Measurements from ENCODE around the gene PDE7B.

The PDE7B gene

DNA sequence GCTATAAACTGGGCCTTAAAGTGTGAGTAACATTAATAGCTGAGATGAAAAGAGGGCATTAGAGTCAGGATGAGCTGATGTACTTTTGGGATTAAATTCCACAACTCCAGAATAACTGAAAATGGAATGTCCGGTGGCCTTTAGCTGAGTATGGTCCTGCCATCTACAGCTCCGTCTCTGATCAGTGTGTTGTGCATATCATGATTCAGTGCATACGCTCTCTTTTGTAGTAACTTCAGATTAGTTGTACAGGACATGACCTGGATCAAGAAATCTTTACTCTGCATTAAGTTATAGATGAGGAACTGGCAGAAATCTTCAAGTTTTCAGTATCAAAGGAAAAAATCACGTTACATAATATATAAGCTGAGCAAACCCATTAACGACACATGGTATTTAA, 306.2 kb downstream of the PDE7B start:
- no peak for DNase-seq

DNA sequence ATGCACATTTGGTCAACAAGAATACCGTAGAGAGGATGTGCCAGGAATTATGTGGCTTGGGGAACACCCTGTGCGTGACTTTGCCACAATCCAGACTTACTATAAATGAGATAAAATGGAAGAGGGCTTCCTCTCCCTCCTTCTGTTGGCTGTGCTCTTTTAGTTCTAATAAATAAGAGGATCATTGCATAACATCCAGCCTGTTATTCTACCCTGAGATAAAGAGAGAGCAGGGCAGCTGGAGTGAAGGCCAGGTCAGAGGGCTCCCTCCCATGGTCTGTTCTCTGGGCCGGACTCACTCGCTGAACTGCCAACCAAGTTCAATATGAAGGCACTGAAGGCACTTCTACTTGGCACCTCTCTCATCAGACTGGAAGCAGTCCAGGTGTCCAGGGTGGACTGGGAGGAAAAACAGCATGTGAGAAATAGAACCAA, 306.9 kb downstream of the PDE7B start:
- DNase-seq, result no peak

DNA sequence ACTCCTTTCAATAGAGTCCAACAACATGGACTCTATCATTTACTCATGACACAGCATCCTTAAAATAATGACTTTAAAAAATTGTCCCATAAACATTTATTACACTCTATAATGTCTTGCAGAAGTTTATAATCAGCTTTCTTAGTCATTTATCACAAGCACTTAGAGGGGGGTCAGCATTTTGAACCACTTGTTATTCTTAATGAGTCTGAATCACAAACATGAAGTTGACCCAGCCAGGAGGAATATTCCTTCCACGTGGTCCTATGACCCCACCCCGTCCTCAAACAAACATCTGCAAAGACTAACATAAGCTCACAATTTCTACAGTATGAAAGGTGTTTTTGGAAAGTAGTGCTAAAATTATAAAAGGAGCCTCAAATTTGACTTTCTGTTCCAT, 307.5 kb downstream of the PDE7B start:
- no peak for DNase-seq

DNA sequence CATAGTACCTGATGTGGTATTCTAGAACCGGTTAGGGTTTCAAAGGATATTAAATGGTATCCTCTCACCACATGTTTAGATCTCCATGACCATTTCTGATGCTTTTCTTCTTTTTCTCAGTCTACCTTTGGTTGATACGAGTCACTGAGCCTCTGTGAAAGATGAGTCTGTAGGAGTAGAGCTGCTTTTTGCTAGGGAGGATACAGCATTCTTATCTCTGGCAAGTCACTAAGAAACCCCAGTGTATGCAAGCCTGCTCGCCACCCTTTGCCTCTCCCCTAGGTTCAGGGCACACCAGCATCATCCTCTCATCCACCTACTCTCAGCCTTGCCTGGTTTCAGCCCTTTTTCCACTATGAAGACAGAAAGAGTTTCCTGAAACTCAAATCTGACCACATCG, 308.7 kb downstream of the PDE7B start:
- DNase-seq, result no peak

DNA sequence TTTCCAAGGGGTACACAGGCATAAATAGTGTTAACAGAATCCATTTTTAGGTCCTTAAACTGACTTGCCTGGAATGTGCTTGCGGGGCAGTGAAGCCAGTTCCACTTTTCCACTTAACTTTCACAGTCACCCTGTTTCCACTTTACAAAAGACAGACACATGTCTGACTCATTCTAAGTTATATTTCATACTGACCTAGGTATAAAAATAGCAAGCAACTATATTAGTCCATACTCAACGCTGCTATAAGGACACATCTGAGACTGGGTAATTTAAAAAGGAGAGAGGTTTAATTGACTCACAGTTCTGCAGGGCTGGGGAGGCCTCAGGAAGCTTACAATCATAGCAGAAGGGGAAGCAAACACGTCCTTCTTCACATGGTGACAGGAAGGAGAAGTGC, 310.4 kb downstream of the PDE7B start:
- DNase-seq, result no peak

DNA sequence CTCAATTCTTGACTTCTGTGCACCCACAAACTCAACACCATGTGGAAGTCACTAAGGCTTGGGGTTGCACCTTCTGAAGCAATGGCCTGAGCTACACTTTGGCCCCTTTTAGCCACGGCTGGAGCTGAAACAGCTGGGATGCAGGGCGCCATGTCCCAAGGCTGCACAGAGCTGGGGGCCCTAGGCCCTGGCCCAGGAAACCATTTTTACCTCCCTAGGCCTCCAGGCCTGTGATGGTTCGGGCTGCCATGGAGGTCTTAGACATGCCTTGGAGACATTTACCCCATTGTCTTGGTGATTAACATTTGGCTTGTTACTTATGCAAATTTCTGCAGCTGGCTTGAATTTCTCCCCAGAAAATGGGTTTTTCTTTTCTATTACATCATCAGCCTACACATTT, 311.8 kb downstream of the PDE7B start:
- no peak for DNase-seq

DNA sequence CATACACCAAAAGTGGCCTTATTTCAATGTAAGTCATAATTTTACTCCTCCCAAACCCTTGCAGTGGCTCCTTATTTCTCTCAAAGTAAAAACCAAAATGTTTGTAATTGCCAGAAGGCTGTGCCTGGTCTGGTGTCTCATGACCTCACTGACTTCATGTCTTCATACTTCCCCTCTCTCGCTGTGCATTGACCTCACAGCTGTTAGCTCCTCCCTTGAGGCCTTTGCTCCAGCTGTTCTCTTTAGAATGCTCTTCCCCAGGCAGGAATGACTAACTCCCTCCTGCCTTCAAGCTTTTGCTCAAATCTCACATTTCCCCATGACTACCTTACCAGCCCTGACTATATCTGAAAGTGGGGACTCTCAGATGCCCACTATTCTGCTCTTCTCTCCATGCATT, 315.3 kb downstream of the PDE7B start:
- no peak for DNase-seq

DNA sequence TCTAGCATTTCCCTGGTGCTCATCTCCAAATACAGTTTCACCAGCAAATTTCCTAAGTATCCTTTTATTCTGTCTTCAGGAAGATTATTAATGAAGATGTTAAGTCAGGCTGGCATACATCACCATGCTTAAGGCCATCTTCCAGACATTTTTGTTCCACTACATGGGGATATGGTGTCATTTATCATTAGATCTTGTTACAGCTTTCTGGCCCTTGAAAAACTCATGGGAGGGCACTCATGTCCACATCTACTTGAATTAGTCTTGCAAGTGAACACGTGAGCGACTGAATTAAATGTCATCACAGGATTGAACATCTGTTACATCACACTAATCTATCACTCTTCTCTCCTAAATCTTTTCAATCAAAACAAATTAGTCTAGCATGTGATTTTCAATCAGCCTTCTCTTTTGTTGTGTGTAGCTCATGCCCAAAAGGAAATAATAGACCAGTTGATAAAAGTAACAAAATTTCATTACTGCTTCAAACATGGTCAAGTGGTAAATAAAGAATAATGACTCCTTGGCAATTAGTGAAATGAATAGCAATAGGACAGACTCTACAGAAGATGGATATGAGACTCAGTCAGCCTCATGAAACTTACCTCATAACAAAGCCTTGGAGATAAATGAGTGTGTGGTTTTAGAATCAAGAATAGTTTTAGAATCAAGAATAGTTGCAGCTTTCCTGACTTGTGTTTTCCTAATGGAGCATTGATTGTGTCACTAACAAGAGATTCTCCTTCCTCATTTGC, 318.1 kb downstream of the PDE7B start:
- DNase-seq, result no peak

DNA sequence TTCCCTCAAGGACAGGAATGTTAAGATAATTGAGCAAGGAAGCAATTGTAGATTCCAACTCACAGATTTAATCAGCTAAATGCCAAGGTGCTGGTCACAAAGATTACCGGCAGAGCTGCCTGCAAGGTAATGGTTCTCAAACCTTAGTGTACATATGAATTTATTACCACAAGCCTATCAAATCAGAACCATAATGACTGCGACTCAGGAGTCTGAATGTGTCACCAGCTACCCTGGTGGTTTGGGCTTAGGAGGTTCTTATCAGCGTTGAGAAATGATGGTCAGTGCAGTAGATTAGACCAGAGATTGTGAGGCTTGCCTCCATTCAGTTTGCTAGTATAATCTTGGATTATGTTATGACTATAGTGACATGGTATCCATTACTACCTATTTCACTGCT, 319.7 kb downstream of the PDE7B start:
- DNase-seq, result no peak

DNA sequence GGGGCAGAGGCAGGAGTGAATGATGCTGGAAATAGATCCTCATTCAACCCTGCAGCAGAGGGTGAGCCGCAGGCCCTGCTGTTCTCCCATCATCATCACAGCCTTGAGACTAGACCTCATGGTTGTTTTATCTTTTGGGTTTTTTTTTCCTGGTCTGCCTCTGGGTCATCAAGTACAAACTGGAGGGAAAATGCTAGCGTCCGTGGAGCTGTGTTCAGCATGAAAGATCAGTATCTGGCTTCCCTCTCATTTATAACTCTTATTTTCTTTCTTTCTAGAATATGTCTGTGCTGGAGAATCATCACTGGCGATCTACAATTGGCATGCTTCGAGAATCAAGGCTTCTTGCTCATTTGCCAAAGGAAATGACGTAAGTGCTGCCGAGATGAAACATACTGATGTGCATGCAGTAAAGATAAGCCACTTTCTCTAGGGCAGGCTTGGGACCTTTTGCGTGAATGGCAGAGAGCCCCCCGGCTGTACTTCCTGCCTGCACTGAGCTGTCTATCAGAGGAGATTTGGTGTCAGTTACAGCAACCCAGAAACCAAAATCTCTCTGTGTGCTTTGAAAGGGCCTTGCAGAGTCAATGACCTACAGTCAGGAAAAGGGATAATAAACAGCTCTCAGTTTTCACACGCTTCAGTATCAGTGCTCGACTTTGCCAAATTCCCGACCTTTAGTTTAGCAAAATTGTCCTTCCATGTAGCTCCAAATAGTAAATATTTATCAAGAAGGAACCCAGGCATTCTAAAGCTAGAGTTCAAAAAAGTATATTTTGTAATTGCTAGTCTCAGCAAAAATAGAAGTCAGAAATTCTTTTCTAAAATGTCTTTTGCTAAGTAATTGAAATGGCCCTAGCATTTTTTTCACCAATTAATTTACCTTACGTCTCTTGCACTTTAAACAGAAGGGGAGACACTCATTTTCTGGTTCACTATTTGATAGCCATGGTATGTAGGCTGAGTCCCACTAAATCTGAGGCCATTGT, 322.3 kb downstream of the PDE7B start:
- no peak for DNase-seq

DNA sequence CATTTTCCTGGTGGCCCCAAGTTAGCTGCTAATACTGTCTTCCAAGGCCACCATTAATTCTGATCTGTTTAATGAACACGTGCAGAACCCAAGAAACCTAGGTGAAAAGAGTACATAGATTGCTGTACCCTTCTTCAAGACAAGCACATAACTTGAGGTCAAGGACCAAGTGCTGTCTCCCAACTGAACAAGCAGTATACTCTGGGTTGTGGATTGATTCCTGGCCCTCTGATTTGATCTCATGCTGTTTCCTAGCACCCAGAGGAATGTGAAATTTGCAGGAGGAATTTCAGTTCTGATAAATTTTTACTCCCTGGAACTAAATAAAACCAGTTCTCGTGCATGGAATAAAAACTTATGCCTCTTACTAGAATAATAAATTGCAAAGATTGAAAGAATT, 323.0 kb downstream of the PDE7B start:
- no peak for DNase-seq

DNA sequence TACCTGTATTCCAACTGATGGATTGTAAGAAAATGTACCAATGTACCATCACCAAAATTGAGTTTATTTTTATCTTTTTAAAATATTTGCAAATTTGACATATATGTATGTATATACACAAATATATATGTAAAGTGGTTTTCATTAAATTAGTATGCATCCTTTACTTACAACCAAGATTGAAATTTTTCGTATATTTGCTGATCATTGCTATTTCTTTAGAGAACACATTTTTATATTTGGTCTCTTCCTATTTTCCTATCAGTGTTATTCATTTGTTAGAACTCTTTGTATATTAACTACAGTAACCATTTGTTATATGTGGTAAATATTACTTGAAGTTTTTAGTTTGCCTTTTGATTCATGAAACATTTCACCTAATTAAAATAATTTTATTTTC, 324.4 kb downstream of the PDE7B start:
- no peak for DNase-seq

DNA sequence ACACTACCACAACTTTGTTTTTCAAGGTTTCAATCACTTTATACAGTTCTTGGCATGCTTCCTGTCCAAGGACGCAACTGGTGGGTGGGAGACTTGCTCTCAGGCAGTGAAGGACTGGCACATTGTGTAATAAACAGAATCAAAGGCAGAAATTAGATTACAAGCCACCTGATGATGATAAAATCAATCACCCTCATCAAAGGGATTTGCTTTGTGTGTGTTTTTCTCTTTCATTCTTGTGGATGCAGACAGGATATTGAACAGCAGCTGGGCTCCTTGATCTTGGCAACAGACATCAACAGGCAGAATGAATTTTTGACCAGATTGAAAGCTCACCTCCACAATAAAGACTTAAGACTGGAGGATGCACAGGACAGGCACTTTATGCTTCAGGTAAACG, 327.2 kb downstream of the PDE7B start:
- DNase-seq, result no peak

DNA sequence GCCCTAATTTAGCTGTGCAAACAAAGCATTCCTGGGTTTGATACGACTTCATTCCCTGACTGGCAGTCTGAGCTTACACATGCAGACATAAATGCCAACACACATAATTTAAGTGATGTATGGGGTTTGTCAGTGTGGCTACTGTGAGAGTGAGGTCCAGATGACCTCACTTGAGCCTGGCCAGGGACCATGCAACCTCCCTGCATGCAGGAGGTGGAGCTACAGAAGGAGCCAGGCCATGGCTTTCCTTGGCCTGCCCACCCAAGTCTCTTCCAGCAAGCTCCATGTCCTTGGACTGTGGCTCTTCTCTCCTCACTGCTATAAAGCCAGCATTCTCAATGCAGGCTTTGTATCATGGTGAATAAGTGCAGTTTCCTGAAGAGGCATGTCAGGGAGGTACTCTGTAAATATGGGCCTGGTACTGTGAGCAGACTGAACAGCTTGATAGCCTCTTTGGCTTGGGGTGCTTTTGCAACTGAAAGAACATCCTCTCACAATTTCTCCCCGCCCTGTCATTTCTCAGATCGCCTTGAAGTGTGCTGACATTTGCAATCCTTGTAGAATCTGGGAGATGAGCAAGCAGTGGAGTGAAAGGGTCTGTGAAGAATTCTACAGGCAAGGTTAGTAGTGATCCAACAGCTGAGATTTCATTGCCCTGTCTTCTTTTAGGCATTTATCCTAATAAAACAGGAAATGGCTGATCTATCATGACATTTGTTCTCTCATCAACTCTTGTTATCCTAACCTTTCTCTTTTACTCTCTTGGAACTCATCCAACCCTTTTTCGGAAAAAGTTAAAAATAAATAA, 329.4 kb downstream of the PDE7B start:
- no peak for DNase-seq

DNA sequence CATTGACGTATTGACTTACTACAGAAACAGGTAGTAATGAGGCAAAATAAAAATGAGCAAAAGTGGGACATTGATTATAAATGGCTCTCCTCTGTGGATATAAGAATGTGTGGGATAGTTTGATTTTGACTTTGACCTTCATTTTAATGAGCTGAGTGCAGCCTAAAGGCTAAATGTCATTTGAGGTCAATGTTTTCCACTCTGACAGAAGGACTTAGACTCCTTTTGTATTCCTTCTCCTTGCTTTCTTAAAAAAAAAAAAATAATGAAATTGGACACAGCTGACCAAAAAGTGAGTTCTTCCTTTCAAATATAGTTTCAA, 330.0 kb downstream of the PDE7B start:
- DNase-seq, result no peak

DNA sequence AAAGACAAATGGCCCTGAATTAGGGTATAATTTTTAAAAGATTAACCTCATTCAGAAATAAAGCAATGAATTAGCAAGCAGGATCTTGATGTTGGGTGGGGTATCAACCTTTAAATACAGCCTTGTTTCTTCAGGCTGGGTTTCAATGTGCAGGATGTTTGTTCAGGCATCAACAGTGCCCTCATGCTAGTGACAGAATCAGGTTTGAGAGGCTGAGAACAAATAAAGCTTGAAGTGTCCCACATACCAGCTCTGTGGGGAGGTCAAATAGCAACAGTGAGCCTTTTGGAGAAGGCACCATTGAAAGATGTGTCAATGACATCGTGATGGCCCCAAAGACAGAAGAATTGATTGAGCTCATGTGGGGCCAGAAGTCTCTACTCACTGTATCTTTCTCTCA, 330.4 kb downstream of the PDE7B start:
- DNase-seq, result no peak

DNA sequence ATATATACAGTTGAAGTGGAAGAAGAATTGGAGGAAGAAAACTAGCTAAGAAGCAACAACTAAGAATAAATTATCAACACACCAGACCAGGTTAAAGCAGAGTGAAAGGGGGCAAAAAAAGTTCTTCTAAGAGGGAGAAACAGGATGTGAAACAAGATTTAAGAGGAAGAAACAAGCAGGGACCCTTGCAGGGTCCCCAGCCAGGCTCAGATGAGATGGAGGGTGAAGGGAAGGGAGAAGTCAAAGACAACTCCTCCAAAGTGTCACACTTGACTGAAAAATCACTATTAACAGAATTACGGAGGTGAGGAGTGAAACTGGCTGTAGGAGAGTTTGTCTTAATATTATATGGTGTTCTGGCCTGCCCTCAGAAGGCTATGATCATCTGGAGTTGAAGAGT, 333.2 kb downstream of the PDE7B start:
- no peak for DNase-seq

DNA sequence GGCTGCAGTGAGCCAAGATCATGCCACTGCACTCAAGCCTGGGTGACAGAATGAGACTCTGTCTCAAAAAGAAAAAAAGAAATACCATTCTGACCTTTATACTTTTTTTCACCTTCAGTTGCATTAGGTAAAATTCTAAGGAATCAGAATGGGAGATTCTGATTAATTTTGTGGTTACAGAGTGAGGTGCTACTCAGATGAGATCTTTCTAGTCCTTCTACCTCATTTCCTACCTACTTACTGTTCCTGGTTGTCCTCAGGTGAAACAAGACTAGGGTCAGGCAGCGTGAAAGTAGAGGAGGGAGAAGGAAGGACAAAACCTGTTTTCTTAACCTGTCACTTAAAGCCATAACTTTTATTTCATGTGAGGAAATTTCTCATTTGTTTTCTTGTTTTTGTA, 334.9 kb downstream of the PDE7B start:
- no peak for DNase-seq

DNA sequence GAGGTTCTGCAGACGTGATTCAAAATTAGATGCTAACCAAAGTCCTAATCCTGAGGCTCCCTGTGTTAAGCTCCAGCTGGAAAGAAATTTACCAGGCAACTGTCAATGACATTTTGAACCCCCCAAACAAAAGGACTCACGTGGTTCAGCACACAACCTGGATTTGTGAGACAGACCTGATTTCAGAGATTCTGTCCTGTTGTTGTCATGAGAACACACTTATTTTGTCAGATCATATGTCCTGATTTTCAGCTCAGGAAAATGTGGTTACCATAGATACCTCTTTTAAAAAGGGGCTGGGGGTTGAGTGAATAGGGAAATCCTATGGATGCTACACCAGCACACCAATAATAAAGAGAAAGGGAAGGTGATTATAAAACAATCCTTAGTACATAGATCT, 337.0 kb downstream of the PDE7B start:
- no peak for DNase-seq

DNA sequence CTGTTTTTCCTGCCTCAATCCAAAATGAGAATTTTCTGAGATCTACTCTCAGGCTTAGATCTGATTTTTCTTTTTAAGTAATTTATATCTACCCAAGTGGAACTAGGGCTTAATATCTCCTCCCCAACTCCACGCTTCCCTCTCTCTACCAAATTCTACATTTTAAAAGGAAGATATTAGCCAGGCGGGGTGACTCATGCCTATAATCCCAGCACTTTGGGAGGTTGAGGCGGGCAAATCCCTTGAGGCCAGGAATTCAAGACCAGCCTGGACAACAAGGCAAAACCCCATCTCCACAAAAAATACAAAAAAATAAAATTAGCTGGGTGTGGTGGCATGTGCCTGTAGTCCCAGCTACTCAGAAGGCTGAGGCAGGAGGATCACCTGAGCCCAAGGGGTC, 337.6 kb downstream of the PDE7B start:
- DNase-seq, result no peak

DNA sequence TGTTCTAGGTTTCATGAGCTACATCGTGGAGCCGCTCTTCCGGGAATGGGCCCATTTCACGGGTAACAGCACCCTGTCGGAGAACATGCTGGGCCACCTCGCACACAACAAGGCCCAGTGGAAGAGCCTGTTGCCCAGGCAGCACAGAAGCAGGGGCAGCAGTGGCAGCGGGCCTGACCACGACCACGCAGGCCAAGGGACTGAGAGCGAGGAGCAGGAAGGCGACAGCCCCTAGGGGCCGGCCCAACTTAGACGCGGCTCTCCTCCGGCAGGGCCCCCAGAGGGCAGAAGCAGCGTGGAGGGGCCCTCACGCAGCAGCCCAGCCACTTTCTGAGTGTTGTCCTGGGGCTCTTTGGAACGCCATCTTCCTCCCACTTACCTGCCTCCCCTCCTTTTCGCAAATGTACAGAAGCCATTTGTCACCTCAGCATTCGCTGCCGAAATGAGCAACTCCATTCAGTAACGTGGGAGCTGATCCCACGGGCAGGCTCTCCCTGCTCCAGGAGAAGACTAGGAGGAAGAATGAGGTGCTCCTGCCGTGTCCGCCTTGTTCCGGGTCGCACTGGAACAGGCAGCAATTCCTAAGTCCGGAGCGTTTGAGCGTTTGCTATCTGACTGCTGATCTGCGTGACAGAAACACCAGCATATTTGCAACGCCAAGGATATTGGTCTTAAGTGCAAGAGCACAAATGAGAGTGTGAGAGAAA, 340.3 kb downstream of the PDE7B start:
- no peak for DNase-seq

DNA sequence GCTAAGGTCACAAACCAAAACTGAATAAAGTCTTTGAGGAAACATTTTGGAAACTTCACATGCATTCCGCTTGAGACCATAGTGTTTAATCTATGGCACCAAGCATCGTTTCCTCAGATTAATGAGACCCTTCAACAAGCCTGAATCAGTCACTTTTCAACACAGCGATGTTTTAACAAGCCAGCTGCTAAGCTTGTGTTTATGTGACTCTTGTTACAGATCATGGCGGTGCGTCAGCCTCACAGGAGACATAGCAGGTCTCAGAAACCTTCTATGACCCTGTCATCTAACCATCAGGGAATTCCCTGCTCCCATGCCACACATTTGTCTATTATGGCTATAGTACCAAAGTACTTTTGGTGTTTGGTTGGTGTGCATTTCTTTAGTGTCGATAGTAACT, 341.4 kb downstream of the PDE7B start:
- DNase-seq, result no peak

DNA sequence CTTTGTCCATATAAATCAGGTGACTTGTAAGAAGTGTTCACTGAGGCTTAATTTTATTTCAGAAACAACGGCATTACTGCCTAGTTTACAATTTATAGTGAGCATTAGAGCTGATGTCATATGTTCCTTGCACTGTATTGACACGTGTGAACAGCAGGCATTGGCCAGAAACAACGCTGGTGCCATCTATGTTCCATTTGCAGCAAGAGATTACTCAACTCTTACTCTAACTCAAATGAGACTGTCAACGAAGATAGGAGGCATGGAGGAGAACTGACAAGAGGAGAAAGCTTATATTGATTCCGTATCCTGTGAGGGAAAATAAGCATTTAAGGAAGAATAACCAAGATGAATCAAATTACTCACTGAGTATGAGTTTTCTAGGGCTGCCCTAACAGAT, 350.2 kb downstream of the PDE7B start:
- DNase-seq, result no peak
